HG02884 (cell line): Measurements from ENCODE around the gene ZDHHC22.

Experiments used
- ATAC-seq: cut with Tn5 transposase; IDR thresholded peaks from one replicate; pipeline ENCODE4 v1.9.1; 2021; ENCODE audit warnings: mild to moderate bottlenecking, moderate library complexity; ENCODE audit not compliant: unreplicated experiment

Gene ZDHHC22

GRCh38 chr14:77085538-77085937 lies 56.1 kb downstream of the ZDHHC22 start:
- no peak for ATAC-seq

GRCh38 chr14:77084985-77085384 lies 56.6 kb downstream of the ZDHHC22 start:
- no peak for ATAC-seq

- ATAC-seq, result no peak
Observed at GRCh38 chr14:77083082-77083481, 58.5 kb downstream of the ZDHHC22 start.

DNA sequence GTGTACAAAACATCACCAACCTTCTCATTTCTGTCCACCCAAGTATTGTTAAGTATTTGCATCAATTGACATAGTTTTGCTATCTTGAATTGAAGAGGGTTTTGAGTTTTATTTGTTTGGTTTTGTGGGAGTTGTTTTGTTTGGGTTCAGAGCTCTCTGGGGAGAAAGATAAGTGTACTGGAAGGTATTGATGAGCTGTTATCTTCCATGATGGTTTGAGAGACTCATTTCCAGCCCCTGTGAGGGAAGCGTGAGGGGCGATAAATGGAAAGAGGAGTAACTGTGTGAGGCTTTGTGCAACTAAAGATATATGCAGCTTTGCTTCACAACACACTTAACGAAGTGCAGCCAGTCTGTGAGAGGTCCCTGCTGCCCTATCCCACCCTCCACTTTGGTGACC lies 59.2 kb downstream of the ZDHHC22 start:
- no peak for ATAC-seq
